B cell (primary cell): Measurements from ENCODE around the gene NPHS2. TPM values are rescaled to one million over a fixed set of nuclear protein-coding genes. Genes with fewer than 3 reads are reported as not detected.
"Not testable (repeated sequence)": the region's sequence is repeated elsewhere in the genome, so short reads cannot be mapped to it uniquely, and the experiment has no call there.

Experiments used
- ATAC-seq: fragments of 200-7000 bp; cut with Tn5 transposase; one replicate; pipeline ENCODE4 v1.10.0; 2021; ENCODE audit warnings: low read depth, mild to moderate bottlenecking, moderate number of reproducible peaks, moderate library complexity
- CTCF ChIA-PET: fragments of 350-600 bp; sonication (Branson Sonifier 250); formaldehyde crosslinking; loops from one replicate; lab custom pipeline; 2021; ENCODE audit warnings: antibody characterized with exemption, inconsistent platforms; lab: Charles Lee
- POLR2A ChIA-PET: fragments of 350-600 bp; sonication (Branson Sonifier 250); formaldehyde crosslinking; loops from one replicate; lab custom pipeline; 2021; ENCODE audit warnings: antibody characterized with exemption; lab: Charles Lee
- DNase-seq: peaks from one replicate; pipeline ENCODE4 v3.0.0; 2013
- H2AFZ ChIP-seq: 2 replicates; pipeline ENCODE4 v1.6.1; 2012; ENCODE audit warnings: mild to moderate bottlenecking, low read depth, low read length; ENCODE audit not compliant: insufficient read depth, poor library complexity, severe bottlenecking
- H3K27ac ChIP-seq, 2 donors: 1 replicate in 1 of 2; 2 replicates in 1 of 2; pipeline ENCODE4 v1.5.1; 2012 to 2013; ENCODE audit warnings: low read length in 2 of 2, mild to moderate bottlenecking in 2 of 2, moderate library complexity in 1 of 2
- H3K27me3 ChIP-seq, 4 experiments: fragments of 200-600 bp in 1 of 4; sonication (generic) in 1 of 4; replicated peaks in 1 of 4; 1 replicate in 2 of 4; 2 replicates in 2 of 4; pipeline versions ENCODE4 v1.6.1 to v1.7.0; 2013 to 2016; ENCODE audit warnings: low read length in 3 of 4, mild to moderate bottlenecking in 2 of 4, mixed read lengths in 1 of 4, moderate library complexity in 1 of 4; ENCODE audit not compliant: insufficient read depth in 4 of 4, control insufficient read depth in 3 of 4; ENCODE audit errors: control extremely low read depth in 1 of 4
- H3K36me3 ChIP-seq, 2 experiments: replicated peaks in 1 of 2; 1 replicate in 1 of 2; 2 replicates in 1 of 2; pipeline versions ENCODE4 v1.6.1 to v1.7.1; 2013; ENCODE audit warnings: low read length in 1 of 2; ENCODE audit not compliant: insufficient read depth in 2 of 2, control insufficient read depth in 1 of 2; ENCODE audit errors: control extremely low read depth in 1 of 2, extremely low read depth in 1 of 2
- H3K4me1 ChIP-seq, 2 donors: fragments of 200-600 bp in 1 of 2; sonication (generic) in 1 of 2; 1 replicate in 1 of 2; 2 replicates in 1 of 2; pipeline versions ENCODE4 v1.5.1 to v1.6.1; 2013 to 2017; ENCODE audit warnings: low read length in 2 of 2; ENCODE audit not compliant: control insufficient read depth in 2 of 2, insufficient read depth in 2 of 2
- H3K4me2 ChIP-seq: replicated peaks from 2 replicates; pipeline ENCODE3; 2012; ENCODE audit warnings: mild to moderate bottlenecking, low read depth, low read length; ENCODE audit not compliant: poor library complexity, severe bottlenecking
- H3K4me3 ChIP-seq, 5 experiments: fragments of 200-600 bp in 1 of 5; sonication (generic) in 1 of 5; 1 replicate in 3 of 5; 2 replicates in 2 of 5; pipeline versions ENCODE4 v1.5.1 to v1.7.0; 2011 to 2016; ENCODE audit warnings: low read length in 4 of 5, mild to moderate bottlenecking in 4 of 5, low read depth in 2 of 5, control low read depth in 1 of 5, moderate library complexity in 1 of 5; ENCODE audit not compliant: insufficient read depth in 1 of 5; ENCODE audit errors: control extremely low read depth in 1 of 5, extremely low read depth in 1 of 5
- H3K79me2 ChIP-seq: fragments of 200-600 bp; sonication (generic); one replicate; pipeline ENCODE4 v1.6.0; 2016; ENCODE audit warnings: low read length; ENCODE audit not compliant: control insufficient read depth, insufficient read depth
- H3K9ac ChIP-seq: fragments of 200-600 bp; sonication (generic); 2 replicates; pipeline ENCODE4 v1.6.1; 2017; ENCODE audit warnings: mild to moderate bottlenecking, low read length, moderate library complexity
- H3K9me3 ChIP-seq, 3 donors: one replicate each; pipeline versions ENCODE4 v1.6.1 to v1.7.1; 2013; ENCODE audit warnings: low read length in 2 of 3; ENCODE audit not compliant: control insufficient read depth in 2 of 3, insufficient read depth in 1 of 3; ENCODE audit errors: control extremely low read depth in 1 of 3
- H4K20me1 ChIP-seq: 2 replicates; pipeline ENCODE4 v1.6.0; 2012; ENCODE audit warnings: mild to moderate bottlenecking, low read length; ENCODE audit not compliant: insufficient read depth, control insufficient read depth, poor library complexity, severe bottlenecking
- H3K27ac Mint-ChIP-seq: one replicate; pipeline ENCODE4 v1.8.0; 2021; ENCODE audit warnings: mixed read lengths
- H3K27me3 Mint-ChIP-seq: one replicate; pipeline ENCODE4 v1.8.0; 2021; ENCODE audit warnings: mixed read lengths
- H3K4me1 Mint-ChIP-seq: one replicate; pipeline ENCODE4 v1.8.0; 2021; ENCODE audit warnings: mixed read lengths
- H3K4me3 Mint-ChIP-seq: one replicate; pipeline ENCODE4 v1.8.0; 2021; ENCODE audit warnings: mixed read lengths
- H3K9me3 Mint-ChIP-seq: one replicate; pipeline ENCODE4 v1.8.0; 2022; ENCODE audit warnings: mixed read lengths; ENCODE audit not compliant: insufficient read depth
- EZH2 ChIP-seq: IDR thresholded peaks from 2 replicates; pipeline ENCODE4 v1.6.1; 2012; ENCODE audit warnings: borderline replicate concordance, low read depth, mild to moderate bottlenecking, moderate library complexity, low read length; ENCODE audit not compliant: insufficient read depth, poor library complexity, severe bottlenecking
- WGBS: methylation state at CpG from one replicate; pipeline ENCODE4 v1.1.5; 2013; ENCODE audit warnings: missing lambda C conversion rate; ENCODE audit not compliant: insufficient coverage; 5-methylcytosine and 5-hydroxymethylcytosine counted together
- intact Hi-C: fragments of 100-400 bp; cut with micrococcal nuclease; formaldehyde crosslinking; loops from one replicate; pipeline ENCODE4 v1.10.0; 2022
- polyA plus RNA-seq: library from polyadenylated mRNA; depleted of rRNA; stranded (reverse); fragments of >200 nt; gene quantifications from 2 replicates; pipeline ENCODE4 v1.2.3, GENCODE V29; 2012
- total RNA-seq, 2 donors: library from RNA; stranded (reverse); fragments of 120-200 nt in 1 of 2; gene quantifications; 1 replicate in 1 of 2; 2 replicates in 1 of 2; pipeline versions ENCODE4 v1.2.3 to v1.2.4, GENCODE V29; 2013 to 2022
- TF ChIP-seq, protein P1 (sequence below): fragments of 200-600 bp; IDR thresholded peaks from one replicate; pipeline ENCODE4 v1.8.0; 2022; ENCODE audit warnings: antibody characterized with exemption, mild to moderate bottlenecking

The NPHS2 gene
- total and polyA plus RNA-seq, 2 donors (not counting 1 experiment from before 2014, with no cell fraction given): not detected

DNA sequence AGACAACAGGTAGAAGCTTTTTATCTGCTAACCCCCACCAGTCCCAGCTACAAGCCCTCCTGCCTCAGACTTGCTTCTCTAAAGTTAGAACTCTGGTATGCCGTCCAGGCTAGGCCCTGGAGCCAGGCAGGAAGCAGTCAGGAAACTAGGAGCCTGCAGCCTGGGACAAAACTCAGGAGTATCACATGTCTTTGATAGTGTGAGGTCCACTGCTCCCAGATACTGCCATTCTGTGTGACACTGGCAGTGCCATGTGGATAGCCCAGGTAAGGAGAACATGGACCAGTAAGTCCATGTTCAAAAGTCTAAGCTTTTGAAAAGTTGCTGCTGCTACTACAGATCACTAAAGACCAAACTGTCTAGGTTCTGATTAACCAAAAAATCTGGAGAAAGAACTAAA is 45.4 kb downstream of the NPHS2 start:
- no peak overlapping the region for H3K4me3 ChIP-seq
- peaks cover 18% of the 10 kb centered on the region for H3K27me3 Mint-ChIP-seq

DNA sequence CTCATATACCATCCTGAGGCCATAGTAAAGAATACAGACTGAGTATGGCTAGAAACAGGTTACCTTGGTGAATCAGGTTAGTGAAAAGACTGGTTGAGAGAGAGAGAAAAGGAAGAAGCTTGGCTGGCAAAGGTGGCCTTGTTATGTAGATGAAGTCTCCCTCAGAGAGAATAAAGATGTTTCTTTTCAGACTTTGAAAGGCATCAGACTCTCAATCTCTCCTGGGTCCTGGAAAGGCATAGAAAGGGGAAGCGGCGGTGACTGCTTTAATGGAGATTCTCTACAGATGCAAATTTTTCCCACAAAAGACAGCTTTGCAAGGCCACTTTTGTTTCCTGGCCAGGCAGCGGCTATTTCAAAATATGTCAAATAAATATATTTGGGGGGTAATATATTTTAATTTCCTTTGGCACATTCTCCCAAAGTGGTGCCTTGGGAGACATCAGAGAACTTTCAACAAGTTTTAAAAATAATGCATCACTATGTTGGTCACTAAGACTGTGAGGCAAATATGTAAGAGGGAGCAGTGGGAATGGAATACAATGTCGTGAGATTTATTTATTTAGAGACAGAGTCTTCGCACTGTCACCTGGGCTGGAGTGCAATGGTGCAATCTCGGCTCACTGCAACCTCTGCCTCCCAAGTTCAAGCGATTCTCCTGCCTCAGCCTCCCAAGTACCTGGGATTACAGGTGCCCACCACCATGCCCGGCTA is 46.1 kb downstream of the NPHS2 start:
- no peak overlapping the region for H3K27ac Mint-ChIP-seq
- no peaks in the 10 kb centered on the region for H4K20me1 ChIP-seq
- CTCF ChIA-PET: no interaction called here
- H3K4me1 ChIP-seq: no peaks in the 10 kb centered on the region
- no peaks in the 10 kb centered on the region for H3K4me1 Mint-ChIP-seq
- POLR2A ChIA-PET: no interaction called here
- 70% methylated on average over 3 of the region's 8 CpGs for WGBS
- H3K9ac ChIP-seq: no peak overlapping the region
- H3K27ac ChIP-seq: no peak overlapping the region
- ATAC-seq (no peak), DNase-seq (no peak)
- peaks cover 0 to 3% (median 0%) of the 10 kb centered on the region in 3 donors for H3K9me3 ChIP-seq
- H3K4me3 Mint-ChIP-seq: no peak overlapping the region
- no peak overlapping the region for H3K4me2 ChIP-seq
- H2AFZ ChIP-seq: no peak overlapping the region
- H3K9me3 Mint-ChIP-seq: no peaks in the 10 kb centered on the region
- intact Hi-C loops: no loop called here
- peaks cover 0 to 3% (median 0%) of the 10 kb centered on the region in 4 experiments for H3K27me3 ChIP-seq
- peaks cover 24% of the 10 kb centered on the region for H3K27me3 Mint-ChIP-seq
- no peak overlapping the region for H3K4me3 ChIP-seq
- TF ChIP-seq, protein P1, sequence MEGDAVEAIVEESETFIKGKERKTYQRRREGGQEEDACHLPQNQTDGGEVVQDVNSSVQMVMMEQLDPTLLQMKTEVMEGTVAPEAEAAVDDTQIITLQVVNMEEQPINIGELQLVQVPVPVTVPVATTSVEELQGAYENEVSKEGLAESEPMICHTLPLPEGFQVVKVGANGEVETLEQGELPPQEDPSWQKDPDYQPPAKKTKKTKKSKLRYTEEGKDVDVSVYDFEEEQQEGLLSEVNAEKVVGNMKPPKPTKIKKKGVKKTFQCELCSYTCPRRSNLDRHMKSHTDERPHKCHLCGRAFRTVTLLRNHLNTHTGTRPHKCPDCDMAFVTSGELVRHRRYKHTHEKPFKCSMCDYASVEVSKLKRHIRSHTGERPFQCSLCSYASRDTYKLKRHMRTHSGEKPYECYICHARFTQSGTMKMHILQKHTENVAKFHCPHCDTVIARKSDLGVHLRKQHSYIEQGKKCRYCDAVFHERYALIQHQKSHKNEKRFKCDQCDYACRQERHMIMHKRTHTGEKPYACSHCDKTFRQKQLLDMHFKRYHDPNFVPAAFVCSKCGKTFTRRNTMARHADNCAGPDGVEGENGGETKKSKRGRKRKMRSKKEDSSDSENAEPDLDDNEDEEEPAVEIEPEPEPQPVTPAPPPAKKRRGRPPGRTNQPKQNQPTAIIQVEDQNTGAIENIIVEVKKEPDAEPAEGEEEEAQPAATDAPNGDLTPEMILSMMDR: no peak
- no peak for TF ChIP-seq EZH2
- H3K79me2 ChIP-seq: no peaks in the 10 kb centered on the region
- H3K36me3 ChIP-seq: no peaks in the 10 kb centered on the region

More for the DNA sequence above, 45.4 kb downstream of the NPHS2 start:
- peaks cover 0 to 3% (median 0%) of the 10 kb centered on the region in 3 donors for H3K9me3 ChIP-seq
- Mint-ChIP-seq H3K27ac (no peak overlapping the region), H3K9me3 (no peaks in the 10 kb centered on the region), H3K4me3 (no peak overlapping the region), H3K4me1 (no peaks in the 10 kb centered on the region)
- intact Hi-C loops: no loop called here
- WGBS: 29% methylated on average over 1 of the region's 1 CpG
- CTCF ChIA-PET: no interaction called here
- H4K20me1 ChIP-seq: no peaks in the 10 kb centered on the region
- no peak overlapping the region for H3K9ac ChIP-seq
- no peak overlapping the region for H2AFZ ChIP-seq
- TF ChIP-seq, protein P1: no peak
- no peak for TF ChIP-seq EZH2
- no peak for ATAC-seq
- no peak overlapping the region for H3K4me2 ChIP-seq
- no peaks in the 10 kb centered on the region for H3K79me2 ChIP-seq
- POLR2A ChIA-PET: no interaction called here
- H3K27me3 ChIP-seq: no peaks in the 10 kb centered on the region
- H3K36me3 ChIP-seq: no peaks in the 10 kb centered on the region
- DNase-seq: no peak
- H3K27ac ChIP-seq: no peak overlapping the region
- H3K4me1 ChIP-seq: no peaks in the 10 kb centered on the region

DNA sequence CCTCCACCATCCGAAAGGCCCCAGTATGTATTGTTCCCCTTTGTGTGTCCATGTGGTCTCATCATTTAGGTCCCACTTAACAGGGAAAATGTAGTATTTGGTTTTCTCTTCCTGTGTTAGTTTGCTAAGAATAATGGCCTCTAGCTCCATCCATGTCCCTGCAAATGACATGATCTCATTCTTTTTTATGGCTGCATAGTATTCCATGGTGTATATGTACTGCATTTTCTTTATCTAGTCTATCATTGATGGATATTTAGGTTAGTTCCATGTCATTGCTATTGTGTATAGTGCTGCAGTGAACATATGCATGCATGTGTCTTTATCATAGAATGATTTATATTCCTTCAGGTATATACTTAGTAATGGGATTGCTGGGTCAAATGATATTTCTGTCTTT is 57.2 kb downstream of the NPHS2 start:
- H3K79me2 ChIP-seq, H3K27ac Mint-ChIP-seq, H3K4me3 ChIP-seq, intact Hi-C loops, DNase-seq, H3K27me3 Mint-ChIP-seq, H4K20me1 ChIP-seq, H3K4me3 Mint-ChIP-seq, H3K4me1 ChIP-seq, H3K9me3 Mint-ChIP-seq, ATAC-seq, H2AFZ ChIP-seq, CTCF ChIA-PET, H3K4me2 ChIP-seq, POLR2A ChIA-PET, H3K27me3 ChIP-seq, H3K9ac ChIP-seq, H3K9me3 ChIP-seq, H3K27ac ChIP-seq, H3K36me3 ChIP-seq, H3K4me1 Mint-ChIP-seq: not testable (repeated sequence)
- WGBS: no CpG with 5 or more reads among the region's 1 CpG
